Mesodermal cell (in vitro differentiated cells): ENCODE results near the gene CDC42BPG. TPM values are rescaled to one million over a fixed set of nuclear protein-coding genes. Genes with fewer than 3 reads are reported as not detected.

Experiments used
- H3K27ac ChIP-seq: 2 replicates; pipeline ENCODE4 v1.7.0; 2013; ENCODE audit warnings: mild to moderate bottlenecking, low read depth, low read length, moderate library complexity; ENCODE audit not compliant: severe bottlenecking
- H3K36me3 ChIP-seq: 2 replicates; pipeline ENCODE4 v1.7.1; 2013; ENCODE audit warnings: mild to moderate bottlenecking, low read length, moderate library complexity; ENCODE audit not compliant: control insufficient read depth, insufficient read depth
- H3K4me1 ChIP-seq: one replicate; pipeline ENCODE4 v1.7.1; 2013; ENCODE audit warnings: mild to moderate bottlenecking, low read length; ENCODE audit not compliant: insufficient read depth, control insufficient read depth, poor library complexity, severe bottlenecking
- H3K4me3 ChIP-seq: 2 replicates; pipeline ENCODE4 v1.7.0; 2013; ENCODE audit warnings: low read length, control low read depth, mild to moderate bottlenecking; ENCODE audit not compliant: insufficient read depth, poor library complexity, severe bottlenecking; ENCODE audit errors: extremely low read depth
- H3K9me3 ChIP-seq: 2 replicates; pipeline ENCODE4 v1.7.1; 2013; ENCODE audit warnings: mild to moderate bottlenecking, low read length, moderate library complexity; ENCODE audit not compliant: control insufficient read depth
- WGBS, 2 experiments: methylation state at CpG; one replicate each; pipeline ENCODE4 v1.1.5; 2013; ENCODE audit warnings: missing lambda C conversion rate in 2 of 2; ENCODE audit not compliant: insufficient coverage in 2 of 2; 5-methylcytosine and 5-hydroxymethylcytosine counted together
- polyA plus RNA-seq, 2 experiments: library from polyadenylated mRNA; stranded (reverse); fragments of 50-300 nt; gene quantifications; one replicate each; pipeline ENCODE4 v1.2.3, GENCODE V29; 2013

The CDC42BPG gene, protein sequence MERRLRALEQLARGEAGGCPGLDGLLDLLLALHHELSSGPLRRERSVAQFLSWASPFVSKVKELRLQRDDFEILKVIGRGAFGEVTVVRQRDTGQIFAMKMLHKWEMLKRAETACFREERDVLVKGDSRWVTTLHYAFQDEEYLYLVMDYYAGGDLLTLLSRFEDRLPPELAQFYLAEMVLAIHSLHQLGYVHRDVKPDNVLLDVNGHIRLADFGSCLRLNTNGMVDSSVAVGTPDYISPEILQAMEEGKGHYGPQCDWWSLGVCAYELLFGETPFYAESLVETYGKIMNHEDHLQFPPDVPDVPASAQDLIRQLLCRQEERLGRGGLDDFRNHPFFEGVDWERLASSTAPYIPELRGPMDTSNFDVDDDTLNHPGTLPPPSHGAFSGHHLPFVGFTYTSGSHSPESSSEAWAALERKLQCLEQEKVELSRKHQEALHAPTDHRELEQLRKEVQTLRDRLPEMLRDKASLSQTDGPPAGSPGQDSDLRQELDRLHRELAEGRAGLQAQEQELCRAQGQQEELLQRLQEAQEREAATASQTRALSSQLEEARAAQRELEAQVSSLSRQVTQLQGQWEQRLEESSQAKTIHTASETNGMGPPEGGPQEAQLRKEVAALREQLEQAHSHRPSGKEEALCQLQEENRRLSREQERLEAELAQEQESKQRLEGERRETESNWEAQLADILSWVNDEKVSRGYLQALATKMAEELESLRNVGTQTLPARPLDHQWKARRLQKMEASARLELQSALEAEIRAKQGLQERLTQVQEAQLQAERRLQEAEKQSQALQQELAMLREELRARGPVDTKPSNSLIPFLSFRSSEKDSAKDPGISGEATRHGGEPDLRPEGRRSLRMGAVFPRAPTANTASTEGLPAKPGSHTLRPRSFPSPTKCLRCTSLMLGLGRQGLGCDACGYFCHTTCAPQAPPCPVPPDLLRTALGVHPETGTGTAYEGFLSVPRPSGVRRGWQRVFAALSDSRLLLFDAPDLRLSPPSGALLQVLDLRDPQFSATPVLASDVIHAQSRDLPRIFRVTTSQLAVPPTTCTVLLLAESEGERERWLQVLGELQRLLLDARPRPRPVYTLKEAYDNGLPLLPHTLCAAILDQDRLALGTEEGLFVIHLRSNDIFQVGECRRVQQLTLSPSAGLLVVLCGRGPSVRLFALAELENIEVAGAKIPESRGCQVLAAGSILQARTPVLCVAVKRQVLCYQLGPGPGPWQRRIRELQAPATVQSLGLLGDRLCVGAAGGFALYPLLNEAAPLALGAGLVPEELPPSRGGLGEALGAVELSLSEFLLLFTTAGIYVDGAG (N-terminal part only)
- polyA plus RNA-seq (2013, experiment 1 of 2): 4.0 TPM
- polyA plus RNA-seq (2013, experiment 2 of 2): 3.1 TPM

DNA sequence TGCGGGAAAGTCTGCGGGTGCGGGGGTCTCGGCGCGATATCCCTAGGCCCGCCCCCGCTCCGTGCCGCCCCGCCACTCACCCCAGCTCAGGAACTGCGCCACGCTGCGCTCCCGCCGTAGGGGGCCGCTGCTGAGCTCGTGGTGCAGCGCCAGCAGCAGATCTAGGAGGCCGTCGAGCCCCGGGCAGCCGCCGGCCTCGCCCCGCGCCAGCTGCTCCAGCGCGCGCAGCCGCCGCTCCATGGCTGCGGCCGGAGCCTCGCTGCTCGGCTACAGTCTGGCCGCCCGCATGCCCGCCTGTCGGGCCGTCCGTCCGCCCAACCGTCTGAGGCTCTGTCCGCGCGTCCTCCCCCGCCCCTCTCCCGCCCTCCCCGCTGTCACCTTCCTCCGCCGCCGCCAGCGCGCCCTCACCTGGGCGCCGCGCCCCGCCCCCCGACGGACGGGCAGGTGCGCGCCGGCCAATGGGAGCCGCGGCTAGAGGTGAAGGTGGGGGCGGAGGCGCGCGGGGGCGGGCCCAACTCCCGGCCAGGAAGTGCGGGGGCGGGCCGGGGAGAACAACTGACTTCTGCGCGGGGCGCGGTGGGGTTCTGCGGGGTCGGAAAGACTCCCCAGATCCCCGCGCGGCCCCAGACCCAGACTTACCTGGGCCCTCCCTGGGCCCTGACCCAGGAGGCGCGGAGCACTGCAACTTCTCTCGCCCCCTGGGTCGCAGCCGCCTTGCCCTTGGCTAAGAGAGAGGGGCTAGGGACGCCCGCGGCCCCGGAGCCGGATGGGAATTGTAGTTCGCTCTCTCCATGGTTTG, at the start of gene CDC42BPG:
Gene CDC42BPG (minus strand): TSS at position 324 of the 799 bp plus-strand sequence. CDS start 84 bp downstream, at position 240.
- WGBS, 2 experiments: 1 to 2% methylated on average over 56 to 58 of the region's 96 CpGs
- Histone ChIP-seq H3K27ac (no peak within 1 kb of the TSS), H3K4me3 (peak within 1 kb of the TSS; percentile 53), H3K36me3 (no peaks in the 10 kb centered on the region), H3K9me3 (no peaks in the 10 kb centered on the region), H3K4me1 (peaks cover 18% of the 10 kb centered on the region)

DNA sequence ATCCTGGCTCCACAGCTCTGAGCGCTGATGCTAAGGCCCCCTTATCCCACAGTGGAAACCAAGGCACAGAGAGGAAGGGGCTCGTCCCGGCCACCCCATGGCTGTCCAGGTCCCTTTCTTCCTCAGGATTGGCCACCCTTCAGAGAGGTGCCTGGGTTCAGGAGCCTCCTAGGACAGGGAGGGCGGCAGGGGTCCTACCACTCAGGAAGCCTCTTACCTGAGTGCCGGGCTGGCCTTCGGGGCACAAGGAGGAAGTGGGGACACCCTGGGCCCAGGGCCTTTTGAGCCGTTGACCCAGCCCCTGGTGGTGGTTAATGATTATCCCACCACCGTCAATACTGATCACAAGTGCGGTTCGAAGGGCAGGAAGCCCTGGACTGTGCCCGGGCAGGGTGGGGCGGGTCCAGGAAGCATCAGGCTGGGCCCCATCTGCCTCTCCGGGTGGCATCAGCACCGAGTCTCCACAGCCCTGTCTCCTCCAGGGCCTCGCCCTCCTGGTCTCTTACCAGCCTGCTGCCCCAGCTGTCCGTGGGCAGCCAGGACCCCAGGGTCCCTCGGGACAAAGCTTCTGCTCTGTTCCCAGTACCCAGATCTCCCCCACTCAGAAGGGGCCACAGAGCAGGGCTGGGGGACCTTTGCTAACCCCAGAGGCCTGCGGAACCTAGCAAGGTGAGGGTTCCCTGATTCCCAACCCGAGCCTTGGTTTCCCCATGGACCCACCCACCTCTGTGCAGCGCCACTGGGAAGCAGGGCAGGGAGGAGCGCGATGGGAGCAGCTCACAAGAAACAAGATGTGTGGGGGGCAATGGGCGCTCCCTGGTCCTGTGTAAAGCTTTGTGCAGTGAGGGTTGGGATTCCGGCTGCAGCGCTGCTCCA, 49.0 kb upstream of the CDC42BPG start:
- WGBS, 2 experiments: 92% methylated on average over 13 to 20 of the region's 25 CpGs
- H3K36me3 ChIP-seq: peaks cover 21% of the 10 kb centered on the region
- H3K4me1 ChIP-seq: peaks cover 16% of the 10 kb centered on the region
- no peak overlapping the region for H3K27ac ChIP-seq
- no peak overlapping the region for H3K4me3 ChIP-seq
- no peaks in the 10 kb centered on the region for H3K9me3 ChIP-seq

DNA sequence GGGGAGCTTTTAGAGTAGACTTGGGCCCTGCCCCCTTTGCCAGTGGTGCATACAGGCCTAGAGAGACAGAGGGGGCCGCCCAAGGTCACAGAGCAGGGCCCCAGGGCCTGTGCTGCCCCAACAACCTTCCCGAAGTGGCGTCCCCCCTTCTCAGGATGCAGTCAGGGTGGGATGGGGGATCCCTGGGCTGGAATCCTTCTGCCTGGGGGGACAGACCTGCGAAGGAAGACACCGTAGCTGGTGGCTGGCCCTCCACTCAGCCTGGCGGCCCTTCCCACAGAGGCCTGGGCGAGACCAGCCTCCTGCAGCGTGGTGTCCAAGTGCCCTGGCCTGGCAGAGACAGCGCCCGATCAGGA, 48.4 kb upstream of the CDC42BPG start:
- Histone ChIP-seq H3K4me3 (no peak overlapping the region), H3K27ac (no peak overlapping the region), H3K9me3 (no peaks in the 10 kb centered on the region), H3K36me3 (peaks cover 19% of the 10 kb centered on the region), H3K4me1 (peaks cover 19% of the 10 kb centered on the region)
- 95 to 97% methylated on average over 7 to 10 of the region's 10 CpGs for whole genome bisulfite sequencing, 2 experiments

DNA sequence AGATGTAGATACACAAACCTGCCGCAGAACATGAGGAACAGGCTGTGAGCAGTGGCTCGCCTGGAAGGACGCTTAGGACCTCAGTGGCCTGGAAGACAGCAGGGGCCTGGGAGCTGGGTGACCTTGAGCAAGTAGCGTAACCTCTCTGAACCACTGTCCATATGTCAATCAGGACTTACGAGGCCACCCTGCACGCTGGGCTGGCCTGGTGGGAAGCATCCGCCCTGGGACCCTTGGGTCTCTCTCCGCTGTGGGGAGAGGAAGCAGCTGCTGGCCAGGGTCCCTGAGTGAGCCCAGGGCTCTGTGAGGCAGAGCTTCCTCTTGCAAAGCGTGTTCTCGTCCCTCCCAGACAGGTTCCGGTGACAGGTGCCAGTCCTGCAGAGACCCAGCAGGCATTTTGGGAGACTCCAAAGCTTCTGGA, 48.0 kb upstream of the CDC42BPG start:
- 91 to 96% methylated on average over 10 to 11 of the region's 11 CpGs for WGBS, 2 experiments
- Histone ChIP-seq H3K27ac (no peak overlapping the region), H3K4me3 (no peak overlapping the region)

DNA sequence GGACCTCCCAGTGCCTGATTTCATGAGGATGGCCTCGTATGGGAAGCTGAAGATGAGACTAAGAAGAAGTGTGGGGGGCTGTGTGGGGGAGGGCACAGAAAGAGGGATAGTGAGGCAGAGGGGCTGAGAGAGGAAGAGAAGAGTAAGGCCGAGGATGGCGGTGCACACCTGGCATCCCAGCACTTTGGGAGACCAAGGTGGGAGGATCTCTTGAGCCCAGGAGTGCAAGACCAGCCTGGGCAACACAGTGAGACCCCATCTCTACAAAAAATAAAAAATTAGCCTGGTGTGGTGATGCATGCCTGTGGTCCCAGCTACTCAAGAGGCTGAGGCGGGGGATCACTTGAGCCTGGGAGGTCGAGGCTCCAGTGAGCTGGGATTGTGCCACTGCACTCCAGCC, 47.4 kb upstream of the CDC42BPG start:
- Histone ChIP-seq H3K9me3 (no peaks in the 10 kb centered on the region), H3K4me1 (peaks cover 25% of the 10 kb centered on the region), H3K4me3 (no peak overlapping the region), H3K36me3 (peaks cover 11% of the 10 kb centered on the region), H3K27ac (no peak overlapping the region)
- 69 to 85% methylated on average over 3 to 5 of the region's 5 CpGs for WGBS, 2 experiments

More for the DNA sequence above, 48.0 kb upstream of the CDC42BPG start:
- peaks cover 15% of the 10 kb centered on the region for H3K36me3 ChIP-seq
- no peaks in the 10 kb centered on the region for H3K9me3 ChIP-seq
- peaks cover 22% of the 10 kb centered on the region for H3K4me1 ChIP-seq

DNA sequence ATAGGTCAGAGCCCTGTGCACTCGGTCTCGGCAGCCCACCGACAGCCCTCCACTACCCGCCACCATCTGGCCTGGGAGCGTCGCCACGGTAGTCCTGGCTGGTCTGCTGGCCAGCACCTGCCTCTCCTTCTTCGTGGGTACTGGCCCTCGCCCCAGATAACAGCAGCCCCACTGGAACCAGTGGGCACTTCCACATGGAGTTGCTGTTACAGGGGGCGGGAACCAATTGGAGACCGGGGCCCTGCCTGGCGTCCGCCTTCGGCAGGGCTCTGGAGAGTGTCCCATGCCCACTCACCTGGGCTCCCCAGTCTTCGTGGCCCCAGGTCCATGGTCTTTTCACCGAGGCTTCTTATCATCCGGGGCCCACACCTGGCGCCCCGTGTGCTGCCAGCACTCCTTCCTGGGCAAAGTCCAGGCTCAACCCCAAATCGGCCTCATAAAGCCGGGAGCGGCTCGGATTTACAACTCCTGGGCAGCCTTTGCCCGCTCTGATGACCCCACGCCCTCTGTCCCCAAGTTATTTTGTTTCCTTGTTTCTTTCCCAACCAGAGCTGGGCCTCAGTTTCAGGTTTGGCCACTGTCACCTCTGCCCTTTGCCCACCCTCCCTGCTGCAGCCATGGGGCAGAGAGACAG, 46.9 kb upstream of the CDC42BPG start:
- Histone ChIP-seq H3K4me3 (no peak overlapping the region), H3K36me3 (peaks cover 7% of the 10 kb centered on the region), H3K4me1 (peaks cover 25% of the 10 kb centered on the region), H3K27ac (no peak overlapping the region), H3K9me3 (no peaks in the 10 kb centered on the region)
- 93 to 95% methylated on average over 19 to 25 of the region's 25 CpGs for WGBS, 2 experiments

DNA sequence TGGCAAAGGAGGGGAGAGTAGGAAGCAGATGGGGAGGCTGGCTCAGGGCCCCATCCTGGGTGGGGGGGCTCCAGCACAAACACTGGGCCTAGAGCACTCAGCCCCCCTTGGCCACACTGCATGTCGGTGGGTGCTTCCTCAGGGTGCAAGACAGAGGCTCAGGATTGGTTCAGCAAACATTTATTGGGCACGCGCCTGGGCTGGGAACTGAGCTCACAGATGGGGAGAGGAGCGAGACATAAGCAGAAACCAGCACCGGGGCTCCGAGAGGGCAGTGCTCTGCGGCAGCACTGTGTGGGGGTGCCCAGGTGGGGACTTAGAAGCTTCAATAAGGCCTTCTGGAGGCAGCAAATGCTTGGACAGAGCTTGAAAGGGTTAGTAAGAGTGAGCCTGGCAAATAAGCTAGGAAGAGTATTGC, 46.1 kb upstream of the CDC42BPG start:
- peaks cover 3% of the 10 kb centered on the region for H3K36me3 ChIP-seq
- 89 to 92% methylated on average over 7 of the region's 7 CpGs for WGBS, 2 experiments
- H3K4me3 ChIP-seq: no peak overlapping the region
- H3K27ac ChIP-seq: no peak overlapping the region
- H3K4me1 ChIP-seq: peaks cover 30% of the 10 kb centered on the region
- H3K9me3 ChIP-seq: no peaks in the 10 kb centered on the region

DNA sequence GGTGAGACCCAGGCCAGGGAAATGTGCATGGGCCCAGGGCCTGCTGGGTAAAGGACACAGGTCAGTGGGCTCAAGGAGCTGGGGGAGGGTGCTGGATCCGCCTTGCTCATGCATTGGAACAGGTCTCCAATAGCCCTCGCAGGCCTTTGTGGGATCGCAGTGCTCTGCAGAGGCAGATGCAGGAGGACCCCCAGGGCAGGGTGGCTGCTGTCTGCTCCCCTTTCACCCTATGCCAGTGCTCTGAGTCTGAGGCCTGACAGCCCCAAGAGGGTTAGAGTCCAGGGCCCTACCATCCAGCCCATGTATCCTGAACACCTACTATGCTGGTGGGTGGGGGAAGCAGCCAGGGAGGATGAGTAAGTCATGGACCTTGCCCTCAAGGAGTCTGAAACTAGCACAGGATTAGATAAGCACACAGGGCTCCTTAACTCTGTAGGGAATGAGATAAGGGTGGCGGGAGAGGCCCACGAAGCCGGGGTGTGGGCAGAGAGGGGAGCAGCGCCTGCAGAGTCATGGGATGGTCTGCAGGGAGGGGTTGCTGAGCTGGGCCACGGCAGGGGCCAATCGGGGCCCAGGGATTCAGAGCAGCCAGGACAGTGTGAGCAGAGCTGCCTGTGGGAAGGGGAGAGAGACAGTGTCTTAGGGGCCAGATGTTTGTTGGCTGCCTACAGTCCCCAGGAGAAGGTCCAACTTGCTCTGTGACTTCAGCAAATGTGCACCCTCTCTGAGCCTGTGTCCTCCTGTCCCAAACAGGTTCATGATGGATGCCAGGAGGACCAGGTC, 44.5 kb upstream of the CDC42BPG start:
- Histone ChIP-seq H3K4me1 (peaks cover 33% of the 10 kb centered on the region), H3K4me3 (no peak overlapping the region), H3K36me3 (no peaks in the 10 kb centered on the region), H3K9me3 (no peaks in the 10 kb centered on the region), H3K27ac (peak overlapping the region; percentile 41)
- WGBS, 2 experiments: 73 to 74% methylated on average over 6 to 9 of the region's 9 CpGs
